Measurements from ENCODE around the gene NUTF2.

NUTF2 gene

DNA sequence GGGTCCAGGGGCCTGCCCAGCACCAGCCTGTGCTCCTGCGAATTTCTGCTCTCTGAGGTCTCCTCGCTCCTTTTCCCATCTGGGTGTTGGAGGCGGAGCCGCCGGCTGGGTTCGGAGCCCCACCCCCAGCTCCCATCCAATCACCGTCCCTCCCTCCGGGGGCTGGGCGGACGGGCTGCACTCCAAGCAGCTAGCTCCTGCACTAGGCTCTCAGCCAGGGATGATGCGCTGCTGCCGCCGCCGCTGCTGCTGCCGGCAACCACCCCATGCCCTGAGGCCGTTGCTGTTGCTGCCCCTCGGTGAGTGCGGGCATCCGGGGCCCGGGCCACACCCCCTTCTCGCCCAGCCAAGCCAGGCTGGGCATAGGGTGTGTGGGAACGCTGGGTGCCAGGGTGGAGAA, 38.0 kb downstream of the NUTF2 start, which contains the start of gene NRN1L:
Gene NRN1L, plus strand, starts transcription at position 202 of the 400 bp plus-strand sequence. Its CDS starts 19 bp downstream, at position 221.
- H4K8ac ChIP-seq (ENCODE audit: low read depth, low read length): no peak within 1 kb of the TSS

DNA sequence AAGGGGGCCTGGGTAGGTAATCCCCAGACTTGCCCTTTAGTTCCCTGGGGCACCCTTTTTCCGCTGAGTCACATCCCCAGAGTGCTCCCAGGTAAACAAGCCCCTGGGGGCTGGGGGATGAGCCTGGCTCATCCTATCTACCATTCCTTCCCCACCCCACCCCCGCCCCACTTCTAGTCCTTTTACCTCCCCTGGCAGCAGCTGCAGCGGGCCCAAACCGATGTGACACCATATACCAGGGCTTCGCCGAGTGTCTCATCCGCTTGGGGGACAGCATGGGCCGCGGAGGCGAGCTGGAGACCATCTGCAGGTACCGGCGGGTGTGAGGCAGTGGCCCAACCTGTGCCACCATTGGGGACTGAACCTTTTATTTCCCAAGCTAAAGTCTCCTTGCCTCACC, 38.8 kb downstream of the NUTF2 start:
- Histone ChIP-seq H3K9me3 (replicated peaks in 1 of 2; ENCODE audit: control insufficient read depth in 2 of 2, insufficient read depth in 1 of 2, low read depth in 1 of 2, low read length in 2 of 2) (peaks cover 0 to 1% of the 10 kb centered on the region in 2 donors), H2BK15ac (ENCODE audit: low read length) (no peak overlapping the region), H4K91ac (ENCODE audit: low read depth, low read length, poor library complexity) (no peak overlapping the region), H3K79me1 (ENCODE audit: low read depth, low read length) (peaks cover 2% of the 10 kb centered on the region), H3K23ac (ENCODE audit: low read depth, low read length, poor library complexity) (no peak overlapping the region), H3K4me1 (ENCODE audit: control insufficient read depth in 2 of 2, insufficient read depth in 1 of 2, low read depth in 1 of 2, low read length in 2 of 2) (peaks cover 0 to 3% of the 10 kb centered on the region in 2 donors), H3K18ac (ENCODE audit: low read length) (no peak overlapping the region), H3K4me2 (ENCODE audit: insufficient read depth, low read length, poor library complexity, severe bottlenecking) (no peak overlapping the region), H2BK120ac (ENCODE audit: low read depth, low read length) (no peak overlapping the region), H2AK5ac (ENCODE audit: low read depth, low read length) (peak overlapping the region; percentile 14), H3K4me3 (ENCODE audit: low read length in 2 of 2) (no peak overlapping the region), H3K9ac (ENCODE audit: low read depth, low read length, poor library complexity) (peak overlapping the region; percentile 4), H4K8ac (ENCODE audit: low read depth, low read length) (no peak overlapping the region), H3K27me3 (ENCODE audit: control insufficient read depth in 3 of 3, insufficient read depth in 3 of 3, low read depth in 1 of 3, low read length in 3 of 3) (no peaks in the 10 kb centered on the region), H3K36me3 (replicated peaks in 1 of 2; ENCODE audit: control insufficient read depth in 2 of 2, insufficient read depth in 2 of 2, low read length in 2 of 2) (peaks cover 33 to 45% of the 10 kb centered on the region in 2 donors), H3K4ac (ENCODE audit: low read length) (no peak overlapping the region), H2BK12ac (ENCODE audit: low read length) (no peak overlapping the region), H3K27ac (replicated peaks; ENCODE audit: low read length) (no peak overlapping the region), H2BK5ac (ENCODE audit: low read length) (no peak overlapping the region), H2AFZ (ENCODE audit: low read length) (no peak overlapping the region), H3K14ac (ENCODE audit: low read length) (no peak overlapping the region)
- WGBS, 2 donors (ENCODE audit: extremely low coverage in 2 of 2, insufficient read length in 2 of 2, insufficient replicate concordance in 1 of 2): no CpG with 5 or more reads among the region's 12 CpGs
- DNase-seq (ENCODE audit: low spot score): no peak

More for the DNA sequence above, 38.0 kb downstream of the NUTF2 start, which contains the start of gene NRN1L:
- peaks cover 0 to 3% of the 10 kb centered on the region in 2 donors for H3K4me1 ChIP-seq (ENCODE audit: control insufficient read depth in 2 of 2, insufficient read depth in 1 of 2, low read depth in 1 of 2, low read length in 2 of 2)
- peak within 1 kb of the TSS; percentile 42 for H3K27ac ChIP-seq (replicated peaks; ENCODE audit: low read length)
- peak within 1 kb of the TSS; percentile 80 for H3K9ac ChIP-seq (ENCODE audit: low read depth, low read length, poor library complexity)
- peak; percentile 75 for DNase-seq (ENCODE audit: low spot score)
- H3K79me1 ChIP-seq (ENCODE audit: low read depth, low read length): peaks cover 5% of the 10 kb centered on the region
- no peak within 1 kb of the TSS for H3K4me3 ChIP-seq (ENCODE audit: low read length in 2 of 2)
- peaks cover 0 to 1% of the 10 kb centered on the region in 2 donors for H3K9me3 ChIP-seq (replicated peaks in 1 of 2; ENCODE audit: control insufficient read depth in 2 of 2, insufficient read depth in 1 of 2, low read depth in 1 of 2, low read length in 2 of 2)
- H3K23ac ChIP-seq (ENCODE audit: low read depth, low read length, poor library complexity): peak within 1 kb of the TSS; percentile 92
- peak within 1 kb of the TSS; percentile 14 for H2AK5ac ChIP-seq (ENCODE audit: low read depth, low read length)
- WGBS, 2 donors (ENCODE audit: extremely low coverage in 2 of 2, insufficient read length in 2 of 2, insufficient replicate concordance in 1 of 2): no CpG with 5 or more reads among the region's 22 CpGs
- H2BK5ac ChIP-seq (ENCODE audit: low read length): no peak within 1 kb of the TSS
- H3K4ac ChIP-seq (ENCODE audit: low read length): no peak within 1 kb of the TSS
- H3K4me2 ChIP-seq (ENCODE audit: insufficient read depth, low read length, poor library complexity, severe bottlenecking): peak within 1 kb of the TSS; percentile 43
- H2BK120ac ChIP-seq (ENCODE audit: low read depth, low read length): no peak within 1 kb of the TSS
- no peaks in the 10 kb centered on the region for H3K27me3 ChIP-seq (ENCODE audit: control insufficient read depth in 3 of 3, insufficient read depth in 3 of 3, low read depth in 1 of 3, low read length in 3 of 3)
- peak within 1 kb of the TSS; percentile 63 for H3K14ac ChIP-seq (ENCODE audit: low read length)
- H2AFZ ChIP-seq (ENCODE audit: low read length): no peak within 1 kb of the TSS
- H3K36me3 ChIP-seq (replicated peaks in 1 of 2; ENCODE audit: control insufficient read depth in 2 of 2, insufficient read depth in 2 of 2, low read length in 2 of 2): peaks cover 40 to 54% of the 10 kb centered on the region in 2 donors
- H4K91ac ChIP-seq (ENCODE audit: low read depth, low read length, poor library complexity): no peak within 1 kb of the TSS
- no peak within 1 kb of the TSS for H2BK15ac ChIP-seq (ENCODE audit: low read length)
- H2BK12ac ChIP-seq (ENCODE audit: low read length): no peak within 1 kb of the TSS
- H3K18ac ChIP-seq (ENCODE audit: low read length): peak within 1 kb of the TSS; percentile 12

DNA sequence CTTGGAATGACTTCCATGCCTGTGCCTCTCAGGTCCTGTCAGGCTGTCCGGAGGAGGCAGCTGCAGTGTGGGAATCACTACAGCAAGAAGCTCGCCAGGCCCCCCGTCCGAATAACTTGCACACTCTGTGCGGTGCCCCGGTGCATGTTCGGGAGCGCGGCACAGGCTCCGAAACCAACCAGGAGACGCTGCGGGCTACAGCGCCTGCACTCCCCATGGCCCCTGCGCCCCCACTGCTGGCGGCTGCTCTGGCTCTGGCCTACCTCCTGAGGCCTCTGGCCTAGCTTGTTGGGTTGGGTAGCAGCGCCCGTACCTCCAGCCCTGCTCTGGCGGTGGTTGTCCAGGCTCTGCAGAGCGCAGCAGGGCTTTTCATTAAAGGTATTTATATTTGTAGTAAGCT, 39.2 kb downstream of the NUTF2 start:
- peaks cover 0 to 1% of the 10 kb centered on the region in 2 donors for H3K9me3 ChIP-seq (replicated peaks in 1 of 2; ENCODE audit: control insufficient read depth in 2 of 2, insufficient read depth in 1 of 2, low read depth in 1 of 2, low read length in 2 of 2)
- peaks cover 2% of the 10 kb centered on the region for H3K79me1 ChIP-seq (ENCODE audit: low read depth, low read length)
- peak overlapping the region; percentile 14 for H2AK5ac ChIP-seq (ENCODE audit: low read depth, low read length)
- no peak overlapping the region for H3K14ac ChIP-seq (ENCODE audit: low read length)
- no peak overlapping the region for H3K4ac ChIP-seq (ENCODE audit: low read length)
- H3K36me3 ChIP-seq (replicated peaks in 1 of 2; ENCODE audit: control insufficient read depth in 2 of 2, insufficient read depth in 2 of 2, low read length in 2 of 2): peaks cover 28 to 41% of the 10 kb centered on the region in 2 donors
- H4K91ac ChIP-seq (ENCODE audit: low read depth, low read length, poor library complexity): no peak overlapping the region
- H2BK15ac ChIP-seq (ENCODE audit: low read length): no peak overlapping the region
- H4K8ac ChIP-seq (ENCODE audit: low read depth, low read length): no peak overlapping the region
- no peak overlapping the region for H2BK120ac ChIP-seq (ENCODE audit: low read depth, low read length)
- H2BK5ac ChIP-seq (ENCODE audit: low read length): peak overlapping the region; percentile 29
- no peak overlapping the region for H3K23ac ChIP-seq (ENCODE audit: low read depth, low read length, poor library complexity)
- H3K9ac ChIP-seq (ENCODE audit: low read depth, low read length, poor library complexity): peak overlapping the region; percentile 4
- no peaks in the 10 kb centered on the region for H3K27me3 ChIP-seq (ENCODE audit: control insufficient read depth in 3 of 3, insufficient read depth in 3 of 3, low read depth in 1 of 3, low read length in 3 of 3)
- no peak overlapping the region for H3K4me3 ChIP-seq (ENCODE audit: low read length in 2 of 2)
- no peak overlapping the region for H3K4me2 ChIP-seq (ENCODE audit: insufficient read depth, low read length, poor library complexity, severe bottlenecking)
- no peak overlapping the region for H2BK12ac ChIP-seq (ENCODE audit: low read length)
- WGBS, 2 donors (ENCODE audit: extremely low coverage in 2 of 2, insufficient read length in 2 of 2, insufficient replicate concordance in 1 of 2): no CpG with 5 or more reads among the region's 19 CpGs
- no peak for DNase-seq (ENCODE audit: low spot score)
- no peak overlapping the region for H2AFZ ChIP-seq (ENCODE audit: low read length)
- peaks cover 0 to 3% of the 10 kb centered on the region in 2 donors for H3K4me1 ChIP-seq (ENCODE audit: control insufficient read depth in 2 of 2, insufficient read depth in 1 of 2, low read depth in 1 of 2, low read length in 2 of 2)
- no peak overlapping the region for H3K27ac ChIP-seq (replicated peaks; ENCODE audit: low read length)
- H3K18ac ChIP-seq (ENCODE audit: low read length): no peak overlapping the region

DNA sequence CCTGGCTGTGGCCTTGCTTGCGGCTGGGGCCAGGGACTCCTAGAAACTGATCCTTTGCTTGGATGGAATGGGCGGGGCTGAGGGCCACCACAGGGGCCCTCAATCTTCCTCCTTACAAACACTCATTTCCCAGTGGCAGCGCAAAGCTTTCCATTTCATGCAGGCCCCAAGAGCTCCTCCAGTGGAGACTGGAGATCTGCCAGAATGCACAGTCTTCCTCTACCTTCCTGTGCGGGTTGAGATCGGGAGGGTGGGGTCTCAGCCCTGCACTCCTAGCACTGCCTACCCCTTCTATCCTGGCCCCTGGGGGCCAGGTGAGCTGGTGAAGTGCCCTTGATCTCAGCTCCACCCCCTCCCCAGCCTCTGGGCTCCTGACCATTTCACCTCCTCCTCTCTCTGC, 39.7 kb downstream of the NUTF2 start:
- Histone ChIP-seq H4K8ac (ENCODE audit: low read depth, low read length) (no peak overlapping the region), H2BK15ac (ENCODE audit: low read length) (no peak overlapping the region), H2BK5ac (ENCODE audit: low read length) (peak overlapping the region; percentile 29), H3K27me3 (ENCODE audit: control insufficient read depth in 3 of 3, insufficient read depth in 3 of 3, low read depth in 1 of 3, low read length in 3 of 3) (no peaks in the 10 kb centered on the region), H2AFZ (ENCODE audit: low read length) (no peak overlapping the region), H3K4ac (ENCODE audit: low read length) (no peak overlapping the region), H2AK5ac (ENCODE audit: low read depth, low read length) (no peak overlapping the region), H3K4me2 (ENCODE audit: insufficient read depth, low read length, poor library complexity, severe bottlenecking) (no peak overlapping the region), H3K14ac (ENCODE audit: low read length) (no peak overlapping the region), H3K4me1 (ENCODE audit: control insufficient read depth in 2 of 2, insufficient read depth in 1 of 2, low read depth in 1 of 2, low read length in 2 of 2) (peaks cover 0 to 3% of the 10 kb centered on the region in 2 donors), H3K23ac (ENCODE audit: low read depth, low read length, poor library complexity) (no peak overlapping the region), H3K9me3 (replicated peaks in 1 of 2; ENCODE audit: control insufficient read depth in 2 of 2, insufficient read depth in 1 of 2, low read depth in 1 of 2, low read length in 2 of 2) (peaks cover 0 to 1% of the 10 kb centered on the region in 2 donors), H3K79me1 (ENCODE audit: low read depth, low read length) (peaks cover 2% of the 10 kb centered on the region), H3K4me3 (ENCODE audit: low read length in 2 of 2) (no peak overlapping the region), H3K18ac (ENCODE audit: low read length) (no peak overlapping the region), H2BK120ac (ENCODE audit: low read depth, low read length) (no peak overlapping the region), H4K91ac (ENCODE audit: low read depth, low read length, poor library complexity) (no peak overlapping the region), H3K36me3 (replicated peaks in 1 of 2; ENCODE audit: control insufficient read depth in 2 of 2, insufficient read depth in 2 of 2, low read length in 2 of 2) (peaks cover 24 to 37% of the 10 kb centered on the region in 2 donors), H3K27ac (replicated peaks; ENCODE audit: low read length) (no peak overlapping the region), H2BK12ac (ENCODE audit: low read length) (no peak overlapping the region), H3K9ac (ENCODE audit: low read depth, low read length, poor library complexity) (no peak overlapping the region)
- no CpG with 5 or more reads among the region's 5 CpGs for WGBS, 2 donors (ENCODE audit: extremely low coverage in 2 of 2, insufficient read length in 2 of 2, insufficient replicate concordance in 1 of 2)
- DNase-seq (ENCODE audit: low spot score): no peak

All from neuronal stem cell (in vitro differentiated cells).